Measurements from ENCODE around the gene CRIP3.
A peak's percentile ranks its signal among the peaks of the same experiment; 100 is the strongest.
"Not testable (repeated sequence)": the region's sequence is repeated elsewhere in the genome, so short reads cannot be mapped to it uniquely, and the experiment has no call there.

The CRIP3 gene, protein sequence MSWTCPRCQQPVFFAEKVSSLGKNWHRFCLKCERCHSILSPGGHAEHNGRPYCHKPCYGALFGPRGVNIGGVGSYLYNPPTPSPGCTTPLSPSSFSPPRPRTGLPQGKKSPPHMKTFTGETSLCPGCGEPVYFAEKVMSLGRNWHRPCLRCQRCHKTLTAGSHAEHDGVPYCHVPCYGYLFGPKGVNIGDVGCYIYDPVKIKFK

DNA sequence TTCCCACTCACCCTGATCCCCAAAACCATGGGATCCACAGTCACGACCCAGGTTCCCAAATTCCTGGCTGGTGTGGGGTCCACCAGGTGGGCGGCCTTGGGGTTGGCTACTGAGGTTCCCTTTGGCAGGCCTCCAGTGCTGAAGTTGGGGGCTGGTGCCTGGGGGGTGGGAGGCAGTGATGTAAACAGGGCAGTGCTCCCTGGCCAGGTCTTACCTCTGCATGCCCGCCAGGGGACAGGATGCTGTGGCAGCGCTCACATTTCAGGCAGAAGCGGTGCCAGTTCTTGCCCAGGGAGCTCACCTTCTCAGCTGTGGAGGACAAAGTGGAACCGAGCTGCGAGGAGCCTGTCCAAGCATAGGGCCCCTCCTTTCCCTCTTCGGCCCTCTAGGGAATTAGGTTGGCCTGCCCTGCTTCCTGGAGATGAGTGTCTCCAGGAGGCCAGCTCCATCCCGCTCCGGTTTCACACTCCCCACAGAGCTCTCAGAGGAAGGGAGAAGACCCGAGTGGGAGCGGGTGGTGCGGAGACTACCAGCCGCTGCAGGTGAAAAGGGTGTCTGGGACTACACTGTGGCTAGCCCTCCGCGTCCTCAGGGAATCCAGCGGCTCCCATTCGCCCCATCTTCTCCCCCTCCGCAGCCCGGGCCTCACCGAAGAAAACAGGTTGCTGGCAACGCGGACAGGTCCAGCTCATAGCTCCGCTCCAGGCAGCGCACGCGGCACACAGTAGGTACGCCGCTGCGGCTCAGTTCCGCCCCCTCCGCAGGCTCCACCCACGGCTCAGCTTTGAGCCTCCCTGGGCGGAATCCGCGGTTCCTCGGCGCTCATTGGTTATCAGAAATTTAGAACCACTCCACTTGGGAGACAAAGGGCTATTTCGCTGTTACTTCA, at the start of gene CRIP3:
CRIP3 (minus strand) TSS at position 726 of the 889 bp plus-strand sequence; CDS start at position 692, 34 bp downstream.
- peak; percentile 36 for DNase-seq (ENCODE audit: low read depth)

DNA sequence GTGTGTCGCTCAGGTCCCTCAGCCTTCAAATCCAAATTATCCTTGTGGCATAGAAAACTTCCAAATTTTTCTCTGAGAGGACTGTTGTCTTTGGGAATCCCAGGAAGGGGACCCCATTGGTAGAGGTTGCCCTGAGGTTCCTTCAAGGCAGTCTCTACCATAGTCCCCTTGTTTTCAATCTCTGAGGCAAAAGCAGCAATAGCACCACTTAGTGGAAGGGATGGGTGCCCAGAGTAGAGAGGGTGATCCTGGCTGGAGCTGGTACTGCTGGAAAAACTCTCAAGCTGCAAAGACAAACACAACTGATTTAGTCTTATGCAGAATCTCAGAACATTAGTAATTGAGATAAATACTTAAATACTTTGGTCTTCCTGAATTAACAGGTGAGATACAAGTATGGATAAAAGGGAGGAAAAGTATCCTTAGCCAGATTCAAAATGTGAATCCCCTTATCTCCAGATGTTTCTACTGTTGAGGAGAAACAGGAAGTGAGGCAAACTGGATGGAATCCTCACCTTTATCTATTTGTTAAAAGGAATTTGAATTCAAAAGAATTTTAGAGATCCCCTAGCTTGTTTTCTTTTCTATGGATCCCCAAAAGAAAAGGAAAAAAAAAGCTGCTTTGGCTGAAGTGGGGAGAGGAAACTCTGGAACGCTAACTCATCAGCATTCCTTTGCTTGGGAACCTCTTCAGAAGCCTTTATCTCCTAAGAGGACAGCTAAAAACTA, 47.4 kb upstream of the CRIP3 start:
- no peak for DNase-seq (ENCODE audit: low read depth)

GRCh38 chr6:43351951-43352350, 43.3 kb upstream of the CRIP3 start:
- not testable (repeated sequence) for DNase-seq (ENCODE audit: low read depth)

GRCh38 chr6:43347444-43347843, 38.8 kb upstream of the CRIP3 start:
- DNase-seq (ENCODE audit: low read depth) = no peak

GRCh38 chr6:43347021-43347420, 38.4 kb upstream of the CRIP3 start:
- no peak for DNase-seq (ENCODE audit: low read depth)

DNA sequence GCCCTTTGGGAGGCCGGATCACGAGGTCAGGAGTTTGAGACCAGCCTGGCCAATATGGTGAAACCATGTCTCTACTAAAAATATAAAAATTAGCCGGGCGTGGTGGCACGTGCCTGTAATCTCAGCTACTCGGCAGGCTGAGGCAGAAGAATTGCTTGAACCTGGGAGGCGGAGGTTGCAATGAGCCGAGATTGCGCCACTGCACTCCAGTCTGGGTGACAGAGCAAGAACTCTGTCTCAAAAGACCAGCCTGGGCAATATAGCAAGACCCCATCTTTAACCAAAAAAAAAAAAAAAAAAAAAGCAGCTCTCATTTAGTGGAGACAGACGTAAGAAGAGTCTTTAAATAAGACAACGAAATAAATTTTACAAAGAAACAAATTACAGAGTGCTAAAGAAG, 37.6 kb upstream of the CRIP3 start:
- not testable (repeated sequence) for DNase-seq (ENCODE audit: low read depth)

- DNase-seq (ENCODE audit: low read depth) = no peak
Measured at GRCh38 chr6:43339168-43339567, 30.5 kb upstream of the CRIP3 start.

DNA sequence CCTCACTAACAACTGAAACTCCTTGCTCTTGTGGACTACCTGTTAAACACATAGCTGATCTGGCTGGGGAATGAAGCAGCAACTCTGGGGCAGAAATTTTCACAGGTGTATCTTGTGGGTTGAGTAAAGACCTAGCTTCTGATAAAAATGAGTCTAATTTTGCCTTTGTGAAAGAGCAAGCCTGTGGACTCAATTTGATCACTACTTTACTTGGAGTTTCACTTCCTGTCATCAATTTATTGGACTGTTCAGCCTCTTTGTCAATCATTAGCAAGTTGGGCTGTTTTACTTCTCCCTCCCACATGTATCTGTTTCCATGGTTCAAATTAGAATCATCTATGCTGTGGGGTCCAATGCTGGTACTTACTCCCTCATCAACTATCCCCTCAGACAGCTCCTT, 29.6 kb upstream of the CRIP3 start:
- no peak for DNase-seq (ENCODE audit: low read depth)

DNA sequence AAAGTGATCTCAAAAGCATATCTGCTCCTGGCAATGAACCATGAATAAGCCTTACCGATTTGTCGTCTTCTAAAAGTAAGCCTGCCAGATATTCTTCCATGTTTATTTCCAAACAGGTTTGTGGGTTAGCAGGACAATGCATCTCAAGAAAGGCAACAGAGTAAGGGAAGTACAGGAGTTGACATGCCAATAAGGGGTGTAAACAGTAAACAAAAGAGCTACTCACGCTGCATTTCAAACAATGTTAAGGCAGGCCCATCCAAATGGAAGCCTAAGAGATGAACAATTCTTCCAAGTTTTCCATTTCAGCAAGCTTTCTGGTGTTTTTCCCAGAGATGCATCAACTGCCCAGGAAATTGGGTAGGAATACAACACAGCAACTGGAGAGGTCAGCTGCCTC, 27.8 kb upstream of the CRIP3 start:
- DNase-seq (ENCODE audit: low read depth) = no peak

GRCh38 chr6:43335469-43335868, 26.8 kb upstream of the CRIP3 start:
- no peak for DNase-seq (ENCODE audit: low read depth)

DNA sequence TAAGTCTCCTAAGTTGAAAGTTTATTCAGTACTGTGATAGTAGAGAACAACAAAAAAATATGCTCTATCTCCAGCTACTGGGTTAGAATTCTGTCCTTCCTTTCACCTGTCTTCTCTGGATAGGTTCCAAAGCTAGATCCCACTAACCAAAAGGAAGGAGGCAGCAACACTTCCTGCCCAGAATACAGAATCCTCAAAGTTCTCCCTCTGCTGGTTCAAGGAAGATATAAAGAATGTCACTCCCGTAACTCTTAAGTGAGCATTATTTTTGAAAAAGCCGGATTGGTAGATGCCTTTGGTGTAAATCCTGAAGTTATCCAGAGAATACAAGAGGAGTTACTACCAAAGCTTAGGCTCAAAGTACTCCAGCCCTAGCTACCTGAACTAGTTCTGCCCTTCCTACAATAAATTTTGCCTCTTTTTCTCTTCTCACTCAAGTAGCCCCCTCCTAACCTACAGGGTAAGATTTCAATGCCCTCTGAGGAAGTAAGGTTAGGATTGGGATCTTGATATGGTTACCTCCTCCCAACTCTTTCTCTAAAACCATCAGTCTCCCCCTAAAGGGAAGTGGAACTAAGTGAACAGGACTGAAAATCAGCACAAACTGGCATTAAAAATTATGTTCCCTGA, 26.0 kb upstream of the CRIP3 start:
- no peak for DNase-seq (ENCODE audit: low read depth)

GRCh38 chr6:43331891-43332290, 23.3 kb upstream of the CRIP3 start:
- DNase-seq (ENCODE audit: low read depth) = no peak

- no peak for DNase-seq (ENCODE audit: low read depth)
Measured at GRCh38 chr6:43331470-43331869, 22.8 kb upstream of the CRIP3 start.

GRCh38 chr6:43328528-43328927, 19.9 kb upstream of the CRIP3 start:
- DNase-seq (ENCODE audit: low read depth) = no peak

DNA sequence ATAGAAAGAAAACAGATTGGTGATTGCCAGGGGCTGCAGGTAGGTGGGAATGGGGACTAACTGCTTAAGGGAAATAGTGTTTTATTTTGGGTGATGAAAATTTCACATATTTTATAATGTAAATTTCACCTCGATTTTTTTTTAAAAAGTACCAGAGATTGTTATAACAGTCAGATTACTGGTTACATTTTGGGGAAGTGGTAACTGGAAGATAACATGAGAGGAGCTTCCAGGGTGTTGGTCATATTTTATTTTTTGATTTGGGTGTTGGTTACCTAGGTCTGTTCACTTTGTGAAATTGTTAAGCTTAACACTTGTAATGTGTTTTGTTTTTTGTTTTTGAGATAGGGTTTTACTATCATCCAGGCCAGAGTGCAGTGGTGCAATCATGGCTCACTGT, 17.2 kb upstream of the CRIP3 start:
- no peak for DNase-seq (ENCODE audit: low read depth)

GRCh38 chr6:43318011-43318410, 9.4 kb upstream of the CRIP3 start:
- no peak for DNase-seq (ENCODE audit: low read depth)

DNA sequence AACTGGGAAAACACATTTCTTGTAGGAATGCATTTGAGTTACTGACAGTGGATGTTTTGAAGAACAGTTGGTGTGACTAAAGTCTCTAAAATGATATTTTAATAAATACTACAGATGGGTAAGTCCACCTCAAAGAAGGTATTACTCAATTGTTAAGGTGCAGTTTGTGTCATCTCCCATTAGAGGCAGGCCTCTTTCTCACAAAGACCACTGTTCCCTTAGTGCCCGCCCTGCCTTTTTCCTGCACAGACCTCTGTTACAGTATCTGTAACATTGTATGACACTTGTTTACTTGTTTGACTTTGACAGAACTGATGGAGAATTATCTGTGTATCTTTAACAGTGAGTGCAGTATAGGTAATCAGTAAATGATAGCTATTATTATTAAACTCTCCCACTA, 5.2 kb upstream of the CRIP3 start:
- DNase-seq (ENCODE audit: low read depth) = no peak

DNA sequence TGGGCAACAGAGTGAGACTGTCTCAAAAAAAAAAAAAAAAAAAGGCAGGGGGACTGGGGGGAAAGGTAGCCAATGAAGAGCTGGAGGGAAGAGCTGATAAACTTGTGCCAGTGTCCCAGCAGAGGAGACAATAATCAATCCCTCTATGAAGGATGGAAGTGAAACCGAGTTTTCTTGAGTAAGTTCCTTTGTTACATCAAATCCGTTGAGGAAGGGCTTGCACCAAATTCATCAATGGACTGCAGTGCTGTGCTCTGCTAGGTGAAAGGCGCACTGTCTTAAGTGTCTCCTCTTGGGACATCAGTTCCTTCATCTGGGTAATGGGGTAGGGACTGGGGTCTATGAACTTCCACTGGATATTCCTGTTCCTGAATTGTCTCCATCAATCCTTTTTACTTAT, 3.0 kb upstream of the CRIP3 start:
- DNase-seq (ENCODE audit: low read depth) = no peak

GRCh38 chr6:43310624-43311023, 2.0 kb upstream of the CRIP3 start:
- DNase-seq (ENCODE audit: low read depth) = no peak

DNA sequence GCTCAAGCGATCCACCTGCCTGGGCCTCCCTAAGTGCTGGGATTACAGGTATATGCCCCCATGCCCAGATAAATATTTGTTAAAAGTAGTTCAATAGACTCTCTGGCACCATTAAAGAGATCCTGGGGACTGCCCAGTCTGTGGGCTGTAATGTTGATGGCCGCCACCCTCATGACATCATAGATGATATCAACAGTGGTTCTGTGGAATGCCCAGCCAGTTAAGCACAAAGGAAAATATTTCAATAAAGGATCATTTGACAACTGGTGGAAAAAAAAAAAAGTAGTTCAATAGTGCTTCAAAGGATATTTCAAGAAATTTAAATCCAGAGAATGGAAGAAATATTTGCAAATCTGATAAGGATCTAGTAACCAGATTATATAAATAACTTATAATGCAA, 1.5 kb upstream of the CRIP3 start:
- DNase-seq (ENCODE audit: low read depth) = no peak

DNA sequence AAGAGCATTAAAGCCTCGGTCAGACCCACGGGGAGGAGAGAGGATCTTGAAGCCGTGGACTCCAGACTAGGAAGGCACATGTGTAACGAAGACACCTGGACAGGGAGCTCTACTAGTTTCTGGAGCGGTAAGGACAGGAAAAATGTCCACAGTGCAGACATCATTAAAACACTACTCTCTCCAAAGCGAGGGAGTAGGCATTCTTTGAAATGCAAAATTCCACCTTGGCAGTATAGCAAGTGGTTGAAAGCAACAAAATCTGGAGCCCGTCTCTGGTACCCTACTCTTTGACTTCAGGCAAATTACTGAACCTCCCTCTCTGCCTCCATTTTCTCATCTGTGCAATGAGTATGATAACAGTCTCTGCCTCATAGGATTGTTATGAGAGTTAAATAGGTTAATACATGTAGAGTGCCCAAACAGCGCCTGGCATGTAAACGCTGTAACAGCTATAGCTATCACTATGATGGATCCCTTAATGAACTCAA, 408 bp upstream of the CRIP3 start:
- no peak for DNase-seq (ENCODE audit: low read depth)

DNA sequence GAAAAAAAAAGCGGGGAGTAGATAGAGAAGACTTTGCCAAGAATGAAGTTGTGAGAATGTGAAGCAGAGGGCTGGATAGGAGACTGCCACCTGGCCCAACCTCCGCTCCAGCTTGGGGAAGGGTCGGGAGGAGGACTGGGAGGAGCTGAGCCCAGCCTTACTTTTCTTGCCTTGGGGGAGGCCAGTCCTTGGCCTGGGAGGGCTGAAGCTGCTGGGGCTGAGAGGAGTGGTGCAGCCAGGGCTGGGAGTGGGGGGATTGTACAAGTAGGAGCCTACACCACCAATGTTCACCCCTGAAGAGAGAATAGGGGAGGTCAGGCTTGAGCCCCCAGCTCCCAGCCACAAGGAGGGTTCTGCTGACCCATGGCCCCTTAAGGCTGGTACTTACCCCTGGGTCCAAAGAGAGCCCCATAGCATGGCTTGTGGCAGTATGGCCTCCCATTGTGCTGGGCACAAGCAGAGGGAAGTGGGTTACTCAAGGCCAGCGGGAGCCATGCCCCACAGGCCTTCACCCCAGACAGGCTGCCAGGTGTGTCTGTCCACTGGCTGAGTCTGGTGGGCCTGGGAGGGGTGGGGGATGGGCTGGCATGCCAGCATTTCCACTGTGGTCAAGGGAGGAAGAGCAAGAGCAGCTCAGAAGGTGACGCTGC, 1.1 kb downstream of the CRIP3 start:
- DNase-seq (ENCODE audit: low read depth) = no peak
